Endothelial cell of umbilical vein (primary cell): ENCODE measurements around the gene AIRE. TPM values are rescaled to one million over a fixed set of nuclear protein-coding genes. Genes with fewer than 3 reads are reported as not detected.

Experiments used
- BruUV-seq: library from RNA; stranded (reverse); fragments of 400-500 nt; replicated peaks from 2 replicates; lab custom pipeline; 2021; lab: Mats Ljungman, UMichigan
- CTCF ChIA-PET: fragments of 300-600, 350-600 bp; sonication (Branson Sonifier 250); formaldehyde crosslinking; loops from one replicate; lab custom pipeline; 2021; ENCODE audit warnings: antibody characterized with exemption, inconsistent platforms; lab: Charles Lee
- POLR2A ChIA-PET: fragments of 300-600, 350-600 bp; sonication (Branson Sonifier 250); formaldehyde crosslinking; loops from one replicate; lab custom pipeline; 2021; ENCODE audit warnings: antibody characterized with exemption, inconsistent platforms; lab: Charles Lee
- DNase-seq: peaks from one replicate; pipeline ENCODE4 v3.0.0-alpha.2; 2011; ENCODE audit warnings: low read depth, low spot score
- FAIRE-seq: peaks from 2 replicates; lab custom pipeline; 2011; peaks lifted over from hg19 to GRCh38; lab: Jason Lieb, UNC
- H2AFZ ChIP-seq: 2 replicates; pipeline ENCODE4 v1.6.0; 2012; ENCODE audit warnings: low read depth, low read length, control low read depth, inconsistent platforms
- H3K27ac ChIP-seq: 2 replicates; pipeline ENCODE4 v1.5.1; 2011; ENCODE audit warnings: low read depth, mild to moderate bottlenecking, control low read depth, low read length, moderate library complexity; ENCODE audit not compliant: insufficient read depth
- H3K27me3 ChIP-seq, 2 experiments: 2 replicates each; pipeline versions ENCODE4 v1.6.0 to v1.6.1; 2011; ENCODE audit warnings: low read length in 2 of 2, mixed read lengths in 1 of 2; ENCODE audit not compliant: control insufficient read depth in 2 of 2, insufficient read depth in 2 of 2
- H3K36me3 ChIP-seq, 2 experiments: 2 replicates in 1 of 2; 3 replicates in 1 of 2; pipeline ENCODE4 v1.5.1; 2011; ENCODE audit warnings: low read length in 2 of 2, mild to moderate bottlenecking in 1 of 2, moderate library complexity in 1 of 2; ENCODE audit not compliant: control insufficient read depth in 2 of 2, insufficient read depth in 2 of 2; ENCODE audit errors: extremely low read depth in 1 of 2
- H3K4me1 ChIP-seq: 3 replicates; pipeline ENCODE4 v1.5.1; 2011; ENCODE audit warnings: mild to moderate bottlenecking, low read length; ENCODE audit not compliant: control insufficient read depth, insufficient read depth; ENCODE audit errors: extremely low read depth
- H3K4me2 ChIP-seq: 2 replicates; pipeline ENCODE4 v1.6.1; 2011; ENCODE audit warnings: low read length, control low read depth, mixed read lengths; ENCODE audit not compliant: insufficient read depth
- H3K4me3 ChIP-seq, 3 experiments: fragments of 200-600 bp in 1 of 3; sonication (generic), shearing (Covaris generic) in 1 of 3; replicated peaks in 1 of 3; 2 replicates each; pipeline ENCODE4 v1.5.1; 2011 to 2016; ENCODE audit warnings: control low read depth in 3 of 3, low read length in 3 of 3, mild to moderate bottlenecking in 2 of 3, inconsistent platforms in 1 of 3, low read depth in 1 of 3, moderate library complexity in 1 of 3; ENCODE audit not compliant: insufficient read depth in 1 of 3
- H3K79me2 ChIP-seq: 2 replicates; pipeline ENCODE4 v1.6.0; 2012; ENCODE audit warnings: low read length, inconsistent platforms; ENCODE audit not compliant: control insufficient read depth, insufficient read depth
- H3K9ac ChIP-seq: replicated peaks from 2 replicates; pipeline ENCODE3; 2011; ENCODE audit warnings: low read length, control low read depth; ENCODE audit not compliant: insufficient read depth; ENCODE audit errors: extremely low read depth
- H3K9me1 ChIP-seq: replicated peaks from 3 replicates; pipeline ENCODE4 v1.6.0; 2011; ENCODE audit warnings: mild to moderate bottlenecking, low read length; ENCODE audit not compliant: control insufficient read depth, insufficient read depth; ENCODE audit errors: extremely low read depth
- H3K9me3 ChIP-seq: replicated peaks from 2 replicates; pipeline ENCODE4 v1.5.1; 2012; ENCODE audit warnings: low read length, inconsistent platforms; ENCODE audit not compliant: control insufficient read depth, insufficient read depth
- H4K20me1 ChIP-seq: replicated peaks from 2 replicates; pipeline ENCODE3; 2011; ENCODE audit warnings: mild to moderate bottlenecking, low read length; ENCODE audit not compliant: control insufficient read depth, insufficient read depth; ENCODE audit errors: extremely low read depth
- EZH2 ChIP-seq: IDR thresholded peaks from 2 replicates; pipeline ENCODE4 v1.6.1; 2012; ENCODE audit warnings: borderline replicate concordance, low read depth, mild to moderate bottlenecking, moderate library complexity, low read length, inconsistent platforms; ENCODE audit not compliant: severe bottlenecking
- FOS ChIP-seq: IDR thresholded peaks from 2 replicates; pipeline ENCODE4 v1.6.1; 2011; ENCODE audit warnings: mild to moderate bottlenecking, low read length, moderate library complexity, borderline replicate concordance; ENCODE audit not compliant: insufficient read depth
- GATA2 ChIP-seq: IDR thresholded peaks from 2 replicates; pipeline ENCODE4 v1.7.0; 2011; ENCODE audit warnings: low read depth, mild to moderate bottlenecking, moderate library complexity, mixed read lengths, low read length; ENCODE audit not compliant: insufficient read length, insufficient read depth
- JUN ChIP-seq: IDR thresholded peaks from 2 replicates; pipeline ENCODE4 v1.6.1; 2011; ENCODE audit warnings: borderline replicate concordance, low read depth; ENCODE audit not compliant: insufficient read length, insufficient read depth
- MYC ChIP-seq: IDR thresholded peaks from one replicate; pipeline ENCODE4 v1.6.1; 2011; ENCODE audit warnings: mild to moderate bottlenecking, low read depth, low read length
- POLR2A ChIP-seq: IDR thresholded peaks from 2 replicates; pipeline ENCODE4 v1.6.1; 2012; ENCODE audit warnings: low read depth, mild to moderate bottlenecking, control low read depth, low read length
- POLR2AphosphoS5 ChIP-seq: IDR thresholded peaks from 2 replicates; pipeline ENCODE4 v1.6.1; 2012; ENCODE audit warnings: low read depth, mild to moderate bottlenecking, control low read depth, low read length, moderate library complexity; ENCODE audit not compliant: insufficient read depth
- dilution Hi-C: fragments of 300-500 bp; cut with MboI; formaldehyde crosslinking; loops from one replicate; pipeline ENCODE4 v1.15.0; 2019; ENCODE audit warnings: low sequenced_read_pairs; ENCODE audit not compliant: extremely low pct_ligation_motif_present
- intact Hi-C: fragments of 100-400 bp; cut with micrococcal nuclease; formaldehyde crosslinking; loops from one replicate; pipeline ENCODE4 v1.10.0; 2022
- polyA plus RNA-seq, 4 experiments: library from polyadenylated mRNA; depleted of rRNA in 3 of 4; stranded (reverse) in 3 of 4; unstranded in 1 of 4; fragments of >200 nt; gene quantifications; 2 replicates each; pipeline versions ENCODE4 v1.2.1 to v1.2.3, GENCODE V29; 2011 to 2012; ENCODE audit warnings: missing spikeins in 1 of 4
- total RNA-seq: library from RNA; stranded (reverse); gene quantifications from 2 replicates; pipeline ENCODE4 v1.2.3, GENCODE V29; 2021
- TF ChIP-seq, protein P1 (sequence below), 2 donors: IDR thresholded peaks; 1 replicate in 1 of 2; 2 replicates in 1 of 2; pipeline ENCODE4 v1.5.1; 2011; ENCODE audit warnings: low read length in 2 of 2, mild to moderate bottlenecking in 2 of 2, moderate library complexity in 2 of 2, control low read depth in 1 of 2, inconsistent platforms in 1 of 2, low read depth in 1 of 2; ENCODE audit not compliant: insufficient read depth in 1 of 2; ENCODE audit errors: extremely low read depth in 1 of 2
- TF ChIP-seq, protein P2 (sequence below): IDR thresholded peaks from 2 replicates; pipeline ENCODE4 v1.6.1; 2011; ENCODE audit not compliant: insufficient read depth, insufficient read length

Gene AIRE
- total and polyA plus RNA-seq, 2 donors (not counting 3 experiments of a cell fraction or from before 2014, with no cell fraction given) = 0.04 to 0.11 TPM

DNA sequence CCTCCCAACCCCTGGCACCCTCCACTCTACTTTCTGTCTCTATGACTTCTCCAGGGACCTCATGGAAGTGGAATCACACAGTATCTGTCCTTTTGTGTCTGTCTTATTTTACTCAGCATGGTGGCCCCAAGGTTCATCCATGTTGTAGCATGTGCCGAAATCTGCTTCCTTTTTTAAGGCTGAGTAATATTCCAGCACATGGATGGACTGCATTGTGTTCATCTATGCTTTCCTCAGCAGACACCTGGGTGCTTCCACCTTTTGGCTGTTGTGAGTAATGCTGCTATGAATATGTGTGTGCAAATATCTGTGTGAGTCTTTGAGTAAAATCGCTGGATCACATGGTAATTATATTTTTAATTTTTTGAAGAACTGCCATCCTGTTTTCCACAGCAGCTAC lies 12.6 kb downstream of the AIRE start:
- Histone ChIP-seq H3K4me2 (no peak overlapping the region), H3K4me3 (no peak overlapping the region), H4K20me1 (no peaks in the 10 kb centered on the region), H3K9me3 (no peaks in the 10 kb centered on the region), H3K27ac (no peak overlapping the region), H3K9ac (no peak overlapping the region), H3K27me3 (no peaks in the 10 kb centered on the region), H3K36me3 (no peaks in the 10 kb centered on the region), H3K79me2 (peaks cover 23% of the 10 kb centered on the region), H3K9me1 (no peaks in the 10 kb centered on the region), H2AFZ (no peak overlapping the region), H3K4me1 (peaks cover 12% of the 10 kb centered on the region)
- FAIRE-seq (no peak), DNase-seq (no peak)
- TF ChIP-seq POLR2AphosphoS5 = no peak
- no peak for TF ChIP-seq EZH2
- TF ChIP-seq MYC = no peak
- TF ChIP-seq FOS = no peak
- TF ChIP-seq, protein P1, sequence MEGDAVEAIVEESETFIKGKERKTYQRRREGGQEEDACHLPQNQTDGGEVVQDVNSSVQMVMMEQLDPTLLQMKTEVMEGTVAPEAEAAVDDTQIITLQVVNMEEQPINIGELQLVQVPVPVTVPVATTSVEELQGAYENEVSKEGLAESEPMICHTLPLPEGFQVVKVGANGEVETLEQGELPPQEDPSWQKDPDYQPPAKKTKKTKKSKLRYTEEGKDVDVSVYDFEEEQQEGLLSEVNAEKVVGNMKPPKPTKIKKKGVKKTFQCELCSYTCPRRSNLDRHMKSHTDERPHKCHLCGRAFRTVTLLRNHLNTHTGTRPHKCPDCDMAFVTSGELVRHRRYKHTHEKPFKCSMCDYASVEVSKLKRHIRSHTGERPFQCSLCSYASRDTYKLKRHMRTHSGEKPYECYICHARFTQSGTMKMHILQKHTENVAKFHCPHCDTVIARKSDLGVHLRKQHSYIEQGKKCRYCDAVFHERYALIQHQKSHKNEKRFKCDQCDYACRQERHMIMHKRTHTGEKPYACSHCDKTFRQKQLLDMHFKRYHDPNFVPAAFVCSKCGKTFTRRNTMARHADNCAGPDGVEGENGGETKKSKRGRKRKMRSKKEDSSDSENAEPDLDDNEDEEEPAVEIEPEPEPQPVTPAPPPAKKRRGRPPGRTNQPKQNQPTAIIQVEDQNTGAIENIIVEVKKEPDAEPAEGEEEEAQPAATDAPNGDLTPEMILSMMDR (IDR thresholded peaks at IDR 0.05; ENCODE audit: extremely low read depth in 1 of 2, insufficient read depth in 1 of 2, low read depth in 1 of 2, low read length in 2 of 2) = no peak
- no peak for TF ChIP-seq JUN
- TF ChIP-seq POLR2A = no peak
- no peak for TF ChIP-seq GATA2
- TF ChIP-seq, protein P2, sequence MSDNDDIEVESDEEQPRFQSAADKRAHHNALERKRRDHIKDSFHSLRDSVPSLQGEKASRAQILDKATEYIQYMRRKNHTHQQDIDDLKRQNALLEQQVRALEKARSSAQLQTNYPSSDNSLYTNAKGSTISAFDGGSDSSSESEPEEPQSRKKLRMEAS = no peak
- ChIA-PET POLR2A (no interaction called here), CTCF (interaction anchor here (0.6 to 1.5 kb wide), 13 partner anchors 9 to 495 kb away, joined by 3 to 11 read pairs (median 5); partner anchors contain the start of gene CFAP410)
- dilution Hi-C loops = no loop called here
- BruUV-seq = no TSS peak
- intact Hi-C loops = no loop called here
